Stimulated activated CD8-positive, alpha-beta memory T cell treated with anti-CD3 and anti-CD28 coated beads, Interleukin-12 subunit alpha, Interleukin-12 subunit beta, amount 100 ng/mL, for 4 hours (primary cell): Measurements from ENCODE around the gene PPARG.

Experiments used
- DNase-seq: peaks from one replicate; pipeline ENCODE4 v3.0.0-alpha.2; 2020; ENCODE audit warnings: low read depth

PPARG gene

GRCh38 chr3:12416731-12417130 lies 127.9 kb downstream of the PPARG start:
- DNase-seq = no peak

GRCh38 chr3:12420393-12420792 lies 131.5 kb downstream of the PPARG start:
- DNase-seq = no peak

DNA sequence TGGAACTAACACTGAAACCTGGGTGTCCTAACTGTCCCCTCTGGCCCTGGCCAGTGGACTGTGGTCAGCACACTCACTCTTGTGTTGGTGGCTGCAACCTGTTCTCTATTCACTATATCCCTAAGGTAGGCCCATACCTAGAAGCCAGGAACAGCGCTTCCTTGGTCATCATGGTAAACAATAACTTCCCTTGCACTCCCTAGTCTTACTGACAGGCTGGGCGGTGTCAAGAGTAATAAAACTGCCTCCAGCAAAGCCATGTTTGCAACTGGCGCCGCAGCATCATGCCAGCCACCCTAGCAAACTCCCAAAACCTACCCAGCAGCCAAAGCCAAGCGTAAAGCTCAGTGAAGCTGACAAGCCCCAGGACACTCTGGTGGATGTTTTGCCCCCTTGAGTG lies 132.3 kb downstream of the PPARG start:
- DNase-seq = no peak

- no peak for DNase-seq
Measured at GRCh38 chr3:12423131-12423530, 134.3 kb downstream of the PPARG start.

- DNase-seq = no peak
Measured at GRCh38 chr3:12423918-12424630, 135.2 kb downstream of the PPARG start.

- no peak for DNase-seq
Measured at GRCh38 chr3:12424635-12425319, 135.9 kb downstream of the PPARG start.

- DNase-seq = no peak
Measured at GRCh38 chr3:12425850-12426579, 137.1 kb downstream of the PPARG start.

DNA sequence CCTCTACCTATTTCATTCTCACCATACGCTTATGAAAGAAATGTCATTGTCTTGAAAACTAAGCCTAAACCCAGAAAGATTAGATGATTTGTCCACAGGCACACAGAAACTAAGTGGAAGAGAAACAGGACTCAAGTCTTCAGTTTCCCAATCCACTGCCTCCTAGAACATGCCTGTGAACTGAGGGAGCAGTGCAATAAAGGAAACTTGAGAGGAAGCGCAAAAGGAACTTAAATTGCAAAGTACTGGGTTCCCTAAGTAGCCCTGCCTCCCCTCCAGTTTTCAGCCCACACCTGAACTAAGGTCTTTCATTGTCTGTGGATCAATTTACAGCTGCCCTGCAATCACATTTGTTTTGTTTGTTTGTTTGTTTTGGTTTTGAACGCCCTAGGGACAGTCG lies 138.7 kb downstream of the PPARG start:
- DNase-seq = no peak

- DNase-seq = no peak
Measured at GRCh38 chr3:12428126-12428525, 139.3 kb downstream of the PPARG start.

DNA sequence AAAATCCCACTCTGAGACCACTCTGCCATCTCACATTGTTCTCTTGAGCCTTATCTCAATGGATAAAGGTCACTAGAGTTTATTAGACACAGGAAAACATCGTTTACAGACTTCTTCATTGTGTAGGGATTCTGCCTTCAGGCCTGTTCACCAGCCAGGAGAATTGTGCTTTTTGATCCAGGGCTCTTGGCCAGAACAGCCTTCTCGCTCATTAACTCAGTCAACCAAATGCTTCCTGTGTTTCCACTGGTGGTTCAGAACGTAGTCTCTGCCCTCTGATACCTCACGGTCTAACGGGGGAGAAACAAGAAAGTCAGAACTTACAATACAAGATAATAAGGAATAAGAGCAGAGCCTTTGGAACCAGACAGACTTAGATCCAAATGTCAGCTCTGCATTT lies 141.2 kb downstream of the PPARG start:
- no peak for DNase-seq

- no peak for DNase-seq
Measured at GRCh38 chr3:12433823-12434222, 145.0 kb downstream of the PPARG start.

- DNase-seq = no peak
Measured at GRCh38 chr3:12436514-12437220, 147.8 kb downstream of the PPARG start.

GRCh38 chr3:12437221-12437605 lies 148.3 kb downstream of the PPARG start:
- no peak for DNase-seq

- no peak for DNase-seq
Measured at GRCh38 chr3:12437861-12438260, 149.0 kb downstream of the PPARG start.

DNA sequence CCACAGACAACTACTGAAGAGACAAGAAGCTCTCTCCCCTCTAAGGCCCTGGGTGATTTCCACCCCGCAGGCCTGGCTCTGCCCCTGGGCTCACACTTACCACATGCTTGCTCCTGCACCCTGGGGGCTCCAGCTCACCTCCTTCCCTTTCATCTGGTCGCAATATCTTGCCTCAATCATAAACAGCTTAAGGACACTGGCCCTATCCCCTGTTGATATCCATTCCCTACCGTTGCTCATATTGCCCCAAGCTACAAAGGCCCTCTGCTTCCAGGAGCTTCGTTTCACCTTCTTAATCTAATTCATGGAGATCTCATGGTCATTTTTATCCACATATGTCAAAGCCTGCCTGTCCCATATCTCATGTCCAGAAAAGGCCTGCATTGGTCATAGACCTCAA lies 149.4 kb downstream of the PPARG start:
- DNase-seq = no peak

DNA sequence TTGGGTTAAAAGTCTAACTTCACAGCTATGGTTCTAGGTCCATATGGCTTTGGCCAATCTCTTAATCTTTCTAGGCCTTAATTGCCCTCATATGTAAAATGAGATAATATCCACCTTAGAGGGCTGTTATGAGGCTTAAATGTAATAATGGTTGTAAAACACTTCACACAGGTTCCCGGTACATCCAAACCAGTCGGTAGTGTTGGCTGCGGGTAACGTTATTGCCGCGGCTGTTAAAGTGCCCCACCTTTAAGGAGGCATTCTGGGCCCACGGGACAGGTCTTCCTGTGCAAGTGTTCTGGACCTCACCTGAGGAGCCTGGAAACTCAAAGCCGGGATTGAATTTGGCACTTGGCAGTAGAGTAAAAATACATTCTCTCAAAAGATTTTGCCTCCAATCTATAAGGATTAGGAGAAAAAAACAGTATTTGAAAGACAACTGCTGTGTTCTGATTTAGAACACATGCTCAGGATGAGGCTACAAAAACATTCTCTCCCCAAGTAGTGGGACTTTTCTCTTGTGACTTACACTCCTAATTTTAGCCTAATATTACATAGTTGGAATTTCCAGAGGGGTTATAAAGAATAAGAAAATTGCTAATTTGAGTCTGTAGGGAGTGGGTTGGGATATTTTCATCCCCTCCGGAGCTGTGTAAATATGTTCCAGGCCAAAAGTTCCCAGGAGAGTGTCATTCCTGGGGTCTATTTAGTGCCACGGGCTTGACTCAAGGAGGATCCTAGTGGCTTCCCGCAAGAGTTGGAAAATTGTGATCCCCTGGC lies 150.5 kb downstream of the PPARG start:
- no peak for DNase-seq

GRCh38 chr3:12440927-12441714 lies 152.3 kb downstream of the PPARG start:
- no peak for DNase-seq

- no peak for DNase-seq
Measured at GRCh38 chr3:12442654-12443501, 154.0 kb downstream of the PPARG start.

- DNase-seq = no peak
Measured at GRCh38 chr3:12443781-12444522, 155.1 kb downstream of the PPARG start.
